Panc1 (cell line): Measurements from ENCODE around the gene TNFAIP3. TPM values are rescaled to one million over a fixed set of nuclear protein-coding genes. Genes with fewer than 3 reads are reported as not detected.

ENCODE experiments used
- ATAC-seq: fragments of 200-7000 bp; cut with Tn5 transposase; 2 replicates; pipeline ENCODE4 v1.9.1; 2020; ENCODE audit warnings: mild to moderate bottlenecking, moderate library complexity
- Bru-seq: library from RNA; stranded (reverse); fragments of 400-500 nt; gene quantifications from one replicate; lab custom pipeline; 2021; lab: Mats Ljungman, UMichigan
- BruChase-seq, 2 experiments: library from RNA; stranded (reverse); fragments of 400-500 nt; gene quantifications; one replicate each; lab custom pipeline; 2021; lab: Mats Ljungman, UMichigan
- BruUV-seq: library from RNA; stranded (reverse); fragments of 400-500 nt; replicated peaks from 2 replicates; lab custom pipeline; 2021; lab: Mats Ljungman, UMichigan
- CTCF ChIA-PET: fragments of 300-600 bp; sonication (Branson Sonifier 250); formaldehyde crosslinking; loops from one replicate; lab custom pipeline; 2022; ENCODE audit warnings: antibody characterized with exemption; lab: Charles Lee
- POLR2A ChIA-PET: fragments of 300-600 bp; sonication (Branson Sonifier 250); formaldehyde crosslinking; loops from one replicate; lab custom pipeline; 2022; ENCODE audit warnings: antibody characterized with exemption; lab: Charles Lee
- DNase-seq: peaks from one replicate; pipeline ENCODE4 v3.0.0-alpha.2; 2010; ENCODE audit warnings: low read depth, low spot score
- H3K27ac ChIP-seq: 2 replicates; pipeline ENCODE4 v1.5.1; 2011; ENCODE audit warnings: mild to moderate bottlenecking, low read length, inconsistent platforms
- H3K27me3 ChIP-seq: fragments of 200-500 bp; sonication (Bioruptor generic); 2 replicates; pipeline ENCODE4 v1.6.0; 2014; ENCODE audit warnings: low read length, inconsistent platforms; ENCODE audit not compliant: control insufficient read depth, insufficient read depth
- H3K36me3 ChIP-seq: fragments of 200-500 bp; sonication (Bioruptor generic); 2 replicates; pipeline ENCODE4 v1.5.1; 2014; ENCODE audit warnings: inconsistent platforms, mild to moderate bottlenecking, low read length, moderate library complexity; ENCODE audit not compliant: control insufficient read depth, insufficient read depth
- H3K4me1 ChIP-seq: 2 replicates; pipeline ENCODE4 v1.5.1; 2011; ENCODE audit warnings: inconsistent platforms, mild to moderate bottlenecking, low read length, moderate library complexity; ENCODE audit not compliant: control insufficient read depth, insufficient read depth
- H3K4me3 ChIP-seq, 2 experiments: 2 replicates each; pipeline ENCODE4 v1.5.1; 2011 to 2012; ENCODE audit warnings: low read depth in 2 of 2, low read length in 2 of 2, mild to moderate bottlenecking in 2 of 2, inconsistent platforms in 1 of 2, moderate library complexity in 1 of 2
- H3K9me3 ChIP-seq: fragments of 200-500 bp; sonication (Bioruptor generic); 2 replicates; pipeline ENCODE4 v1.5.1; 2014; ENCODE audit warnings: low read depth, mild to moderate bottlenecking, inconsistent platforms, low read length, moderate library complexity; ENCODE audit not compliant: control insufficient read depth, insufficient read depth
- CTCF ChIP-seq: fragments of 450-650 bp; IDR thresholded peaks from 2 replicates; pipeline ENCODE4 v1.5.1; 2017; ENCODE audit warnings: mild to moderate bottlenecking
- POLR2AphosphoS5 ChIP-seq: IDR thresholded peaks from 2 replicates; pipeline ENCODE4 v1.6.1; 2012; ENCODE audit warnings: mild to moderate bottlenecking, low read depth, low read length, moderate library complexity
- REST ChIP-seq, 2 experiments: IDR thresholded peaks; 2 replicates each; pipeline ENCODE4 v1.6.1; 2011 to 2012; ENCODE audit warnings: low read depth in 2 of 2, control low read depth in 1 of 2, low read length in 1 of 2, mild to moderate bottlenecking in 1 of 2, moderate library complexity in 1 of 2; ENCODE audit not compliant: insufficient read depth in 1 of 2
- SIN3A ChIP-seq: IDR thresholded peaks from 2 replicates; pipeline ENCODE4 v1.6.1; 2012; ENCODE audit warnings: low read depth, mild to moderate bottlenecking, low read length, moderate library complexity, borderline replicate concordance; ENCODE audit not compliant: insufficient read depth
- TCF7L2 ChIP-seq: IDR thresholded peaks from 2 replicates; pipeline ENCODE4 v1.6.1; 2011; ENCODE audit warnings: mild to moderate bottlenecking, low read depth, low read length, inconsistent platforms
- in situ Hi-C: cut with HindIII; loops from 2 replicates; pipeline ENCODE4 v1.10.0; 2016; ENCODE audit warnings: low sequenced_read_pairs, low pct_unique_long_range_greater_than_20kb
- intact Hi-C: fragments of 100-400 bp; cut with micrococcal nuclease; formaldehyde crosslinking; loops from one replicate; pipeline ENCODE4 v1.10.0; 2022; ENCODE audit not compliant: unreplicated experiment
- long read RNA-seq: library from polyadenylated mRNA; unstranded; transcript quantifications from one replicate; pipeline ENCODE4 v2.0.0, GENCODE V29; 2021; ENCODE audit not compliant: unreplicated experiment
- polyA plus RNA-seq: library from polyadenylated mRNA; unstranded; fragments of >200 nt; gene quantifications from one replicate; pipeline ENCODE4 v1.2.1, GENCODE V29; 2012; ENCODE audit warnings: missing spikeins; ENCODE audit not compliant: insufficient read length
- total RNA-seq: library from RNA; stranded (reverse); gene quantifications from one replicate; pipeline ENCODE4 v1.2.1, GENCODE V29; 2021; ENCODE audit not compliant: unreplicated experiment

Gene TNFAIP3
- total RNA-seq (15.0 TPM), Bru-seq, nascent RNA (percentile 70 among the genes with signal in this experiment), BruChase-seq, experiment 1, labeled RNA remaining after a 2-hour chase (percentile 60 among the genes with signal in this experiment), BruChase-seq, experiment 2, labeled RNA remaining after a 6-hour chase (percentile 62 among the genes with signal in this experiment)
- 6.2 TPM for polyA plus RNA-seq
- long read RNA-seq, partial matches to known transcripts = 2 of 6 reads
- long read RNA-seq, other reads (novel, unspliced or antisense) = 4 of 6 reads

- DNase-seq = peak; percentile 56
- no TSS peak for BruUV-seq
- intact Hi-C loops = loop anchor here (2.0 to 5.0 kb wide), 2 partner anchors 158 to 240 kb away; partner anchors contain the start of gene PERP
- Histone ChIP-seq H3K4me3 (peak within 1 kb of the TSS; percentile 74 to 83), H3K27me3 (no peaks in the 10 kb centered on the region), H3K4me1 (peaks cover 23% of the 10 kb centered on the region), H3K27ac (peak within 1 kb of the TSS; percentile 59), H3K36me3 (no peaks in the 10 kb centered on the region), H3K9me3 (no peaks in the 10 kb centered on the region)
- TF ChIP-seq CTCF (peak; percentile 97), SIN3A (0 out of 2 replicates have a peak, but pooled peaks have one; percentile 29), POLR2AphosphoS5 (0 out of 2 replicates have a peak, but pooled peaks have one; percentile 54), TCF7L2 (0 out of 2 replicates have a peak, but pooled peaks have one; percentile 19), REST (IDR thresholded peaks at IDR 0.05; ENCODE audit: insufficient read depth in 1 of 2, low read depth in 2 of 2, low read length in 1 of 2) (no peak)
- ChIA-PET CTCF (interaction anchor here (0.6 to 1.1 kb wide), 5 partner anchors 159 to 375 kb away, joined by 3 to 5 read pairs (median 4); no protein-coding TSS in a partner anchor), POLR2A (no interaction called here)
- in situ Hi-C loops = no loop called here
- ATAC-seq = peak; percentile 93
These were observed at the start of gene TNFAIP3 for GRCh38 chr6:137866914-137867684. Gene TNFAIP3, plus strand, starts transcription at chr6:137867259. Its CDS starts 3,969 bp downstream, at chr6:137871228.

- no peaks in the 10 kb centered on the region for H3K4me1 ChIP-seq
- DNase-seq = no peak
- no peaks in the 10 kb centered on the region; the same call in 1 of the 2 replicates for H3K27me3 ChIP-seq
- ChIA-PET CTCF (no interaction called here), POLR2A (interaction anchor here (0.7 kb wide), 1 partner anchor 269 kb away, joined by 4 read pairs; no protein-coding TSS in a partner anchor)
- H3K4me3 ChIP-seq = no peak overlapping the region
- TF ChIP-seq SIN3A (no peak), POLR2AphosphoS5 (no peak), CTCF (no peak)
- no peak for ATAC-seq
- in situ Hi-C loops = no loop called here
- H3K36me3 ChIP-seq = no peaks in the 10 kb centered on the region
- no TSS peak for BruUV-seq
- intact Hi-C loops = no loop called here
- H3K27ac ChIP-seq = no peak overlapping the region
- H3K9me3 ChIP-seq = no peaks in the 10 kb centered on the region
These were observed 48.6 kb upstream of the TNFAIP3 start for GRCh38 chr6:137818440-137818839.
